Neuron (in vitro differentiated cells): ENCODE data around the gene PAX5.

Experiments used
- H2AFZ ChIP-seq: one replicate; pipeline ENCODE4 v1.6.1; 2013; ENCODE audit warnings: low read depth, mild to moderate bottlenecking, inconsistent platforms, low read length, moderate library complexity
- H3K27me3 ChIP-seq: one replicate; pipeline ENCODE4 v1.6.1; 2013; ENCODE audit warnings: low read length; ENCODE audit not compliant: insufficient read depth
- H3K36me3 ChIP-seq: one replicate; pipeline ENCODE4 v1.6.1; 2013; ENCODE audit warnings: low read length; ENCODE audit not compliant: insufficient read depth
- H3K4me1 ChIP-seq: one replicate; pipeline ENCODE4 v1.6.1; 2013; ENCODE audit warnings: low read length; ENCODE audit not compliant: insufficient read depth
- H3K4me3 ChIP-seq: 2 replicates; pipeline ENCODE4 v1.5.1; 2013; ENCODE audit warnings: mild to moderate bottlenecking, low read length, moderate library complexity
- H3K9me3 ChIP-seq: one replicate; pipeline ENCODE4 v1.6.1; 2013; ENCODE audit warnings: low read length

Gene PAX5

GRCh38 chr9:36898431-36899020 lies 135.5 kb downstream of the PAX5 start:
- no peaks in the 10 kb centered on the region for H3K4me1 ChIP-seq
- no peak overlapping the region for H3K4me3 ChIP-seq
- H2AFZ ChIP-seq = no peak overlapping the region
- no peaks in the 10 kb centered on the region for H3K9me3 ChIP-seq
- no peaks in the 10 kb centered on the region for H3K27me3 ChIP-seq
- no peaks in the 10 kb centered on the region for H3K36me3 ChIP-seq

DNA sequence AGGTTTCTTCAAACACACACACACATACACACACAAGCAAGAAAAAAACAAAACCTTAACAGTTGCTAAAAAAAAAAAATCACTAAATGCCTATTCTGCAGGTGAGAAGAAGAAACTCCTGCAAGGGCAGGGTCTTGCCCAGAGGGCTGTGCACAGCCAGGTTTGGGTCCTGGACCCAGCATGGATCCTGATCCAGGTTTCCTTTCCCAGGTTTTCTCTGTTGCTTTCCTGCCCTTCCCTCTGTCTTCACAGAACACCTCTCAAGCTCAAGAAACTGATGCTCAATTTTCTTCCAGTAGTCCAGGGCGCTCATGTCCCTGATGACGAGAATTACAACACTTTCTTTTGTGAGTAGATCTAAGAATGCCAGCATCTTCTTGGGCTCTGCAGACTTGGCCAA lies 136.6 kb downstream of the PAX5 start:
- no peak overlapping the region for H3K4me3 ChIP-seq
- no peak overlapping the region for H2AFZ ChIP-seq
- no peaks in the 10 kb centered on the region for H3K9me3 ChIP-seq
- no peaks in the 10 kb centered on the region for H3K4me1 ChIP-seq
- no peaks in the 10 kb centered on the region for H3K27me3 ChIP-seq
- H3K36me3 ChIP-seq = no peaks in the 10 kb centered on the region

- H3K4me1 ChIP-seq = no peaks in the 10 kb centered on the region
- H3K4me3 ChIP-seq = no peak overlapping the region
- no peaks in the 10 kb centered on the region for H3K36me3 ChIP-seq
- no peaks in the 10 kb centered on the region for H3K9me3 ChIP-seq
- no peaks in the 10 kb centered on the region for H3K27me3 ChIP-seq
- no peak overlapping the region for H2AFZ ChIP-seq
Observed at GRCh38 chr9:36897019-36897418, 137.0 kb downstream of the PAX5 start.

- Histone ChIP-seq H3K27me3 (no peaks in the 10 kb centered on the region), H3K4me3 (no peak overlapping the region), H3K36me3 (no peaks in the 10 kb centered on the region), H3K4me1 (no peaks in the 10 kb centered on the region), H3K9me3 (no peaks in the 10 kb centered on the region), H2AFZ (no peak overlapping the region)
Observed at GRCh38 chr9:36896296-36896695, 137.8 kb downstream of the PAX5 start.

DNA sequence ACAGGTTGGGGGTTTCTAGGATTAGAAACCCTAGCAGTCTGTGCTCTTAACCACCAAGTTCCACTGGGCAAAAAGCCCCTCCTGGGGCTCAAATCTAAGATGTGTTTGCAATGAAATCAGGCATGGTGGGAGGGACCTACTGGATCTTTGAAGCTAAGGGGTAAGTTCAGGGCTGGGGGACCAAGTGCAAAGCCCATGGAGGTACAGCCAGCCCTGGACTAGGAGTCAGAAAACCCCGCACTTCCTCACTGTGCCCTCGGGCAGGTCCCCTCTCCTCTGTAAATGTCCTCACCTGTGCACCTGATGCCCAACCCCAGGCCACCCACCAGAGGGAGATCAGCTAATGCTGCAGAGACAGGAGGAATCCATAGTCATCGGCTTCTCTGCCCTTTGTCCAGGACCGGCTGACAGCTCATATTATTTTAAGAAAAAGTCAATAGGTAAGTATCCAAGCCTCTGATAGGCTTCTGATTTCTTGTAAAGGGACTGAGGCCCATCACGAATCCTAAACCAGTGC lies 138.3 kb downstream of the PAX5 start:
- no peak overlapping the region for H3K4me3 ChIP-seq
- no peaks in the 10 kb centered on the region for H3K4me1 ChIP-seq
- H2AFZ ChIP-seq = no peak overlapping the region
- no peaks in the 10 kb centered on the region for H3K36me3 ChIP-seq
- H3K27me3 ChIP-seq = no peaks in the 10 kb centered on the region
- H3K9me3 ChIP-seq = no peaks in the 10 kb centered on the region

GRCh38 chr9:36894695-36895310 lies 139.3 kb downstream of the PAX5 start:
- H3K36me3 ChIP-seq = no peaks in the 10 kb centered on the region
- H2AFZ ChIP-seq = no peak overlapping the region
- H3K4me3 ChIP-seq = no peak overlapping the region
- H3K27me3 ChIP-seq = no peaks in the 10 kb centered on the region
- no peaks in the 10 kb centered on the region for H3K9me3 ChIP-seq
- H3K4me1 ChIP-seq = no peaks in the 10 kb centered on the region

GRCh38 chr9:36893911-36894310 lies 140.2 kb downstream of the PAX5 start:
- H3K36me3 ChIP-seq = no peaks in the 10 kb centered on the region
- no peaks in the 10 kb centered on the region for H3K27me3 ChIP-seq
- no peaks in the 10 kb centered on the region for H3K4me1 ChIP-seq

DNA sequence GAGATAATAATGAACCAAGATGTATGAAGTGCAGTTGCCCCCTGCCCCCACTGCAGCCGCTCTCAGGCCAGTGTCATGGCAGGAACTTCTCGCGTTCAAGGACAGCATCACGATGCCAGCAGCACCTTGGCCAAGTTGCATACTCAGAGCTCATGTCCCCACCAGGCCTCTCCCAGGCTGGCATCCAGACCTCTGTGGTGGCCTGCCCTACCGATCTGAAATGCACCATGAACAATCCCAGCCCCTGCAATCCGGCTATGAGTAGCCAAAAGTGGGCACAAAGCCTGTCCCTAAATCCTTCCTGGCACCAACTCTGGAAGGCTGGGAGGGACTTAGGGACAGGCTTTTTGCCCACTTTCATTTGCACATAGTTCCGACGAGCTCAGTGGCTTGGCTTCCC lies 140.9 kb downstream of the PAX5 start:
- Histone ChIP-seq H3K9me3 (no peaks in the 10 kb centered on the region), H3K36me3 (no peaks in the 10 kb centered on the region), H2AFZ (no peak overlapping the region), H3K4me3 (no peak overlapping the region), H3K27me3 (no peaks in the 10 kb centered on the region), H3K4me1 (no peaks in the 10 kb centered on the region)

More at GRCh38 chr9:36893911-36894310, 140.2 kb downstream of the PAX5 start:
- H3K9me3 ChIP-seq = no peaks in the 10 kb centered on the region
- no peak overlapping the region for H2AFZ ChIP-seq
- no peak overlapping the region for H3K4me3 ChIP-seq

GRCh38 chr9:36892279-36892678 lies 141.8 kb downstream of the PAX5 start:
- no peaks in the 10 kb centered on the region for H3K27me3 ChIP-seq
- H3K4me3 ChIP-seq = no peak overlapping the region
- H2AFZ ChIP-seq = no peak overlapping the region
- H3K9me3 ChIP-seq = no peaks in the 10 kb centered on the region
- no peaks in the 10 kb centered on the region for H3K36me3 ChIP-seq
- H3K4me1 ChIP-seq = no peaks in the 10 kb centered on the region

DNA sequence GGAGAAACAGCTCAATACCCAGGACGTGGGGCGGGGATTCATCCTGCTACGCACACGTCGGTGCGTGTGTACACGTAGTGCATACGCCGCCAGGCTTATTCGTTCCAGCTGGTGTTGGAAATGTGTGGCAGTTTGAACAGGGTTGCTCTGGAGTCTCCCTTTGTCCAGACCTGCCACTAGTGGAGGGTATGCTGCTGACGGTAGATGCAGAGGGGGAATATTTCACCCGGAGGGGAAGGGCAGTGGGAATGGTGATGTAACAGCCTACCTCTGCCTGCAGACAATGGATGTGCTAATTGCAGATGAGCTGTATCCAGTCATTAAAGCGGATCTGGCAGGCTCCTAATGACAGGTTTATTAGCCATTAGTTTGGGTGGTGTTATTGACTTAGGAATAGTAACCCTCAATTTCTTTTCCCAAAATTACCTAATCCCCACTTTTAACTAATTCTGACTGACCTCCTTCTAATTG lies 142.7 kb downstream of the PAX5 start:
- H2AFZ ChIP-seq = no peak overlapping the region
- H3K27me3 ChIP-seq = no peaks in the 10 kb centered on the region
- H3K4me3 ChIP-seq = no peak overlapping the region
- no peaks in the 10 kb centered on the region for H3K9me3 ChIP-seq
- no peaks in the 10 kb centered on the region for H3K36me3 ChIP-seq
- H3K4me1 ChIP-seq = peaks cover under 1% of the 10 kb centered on the region

DNA sequence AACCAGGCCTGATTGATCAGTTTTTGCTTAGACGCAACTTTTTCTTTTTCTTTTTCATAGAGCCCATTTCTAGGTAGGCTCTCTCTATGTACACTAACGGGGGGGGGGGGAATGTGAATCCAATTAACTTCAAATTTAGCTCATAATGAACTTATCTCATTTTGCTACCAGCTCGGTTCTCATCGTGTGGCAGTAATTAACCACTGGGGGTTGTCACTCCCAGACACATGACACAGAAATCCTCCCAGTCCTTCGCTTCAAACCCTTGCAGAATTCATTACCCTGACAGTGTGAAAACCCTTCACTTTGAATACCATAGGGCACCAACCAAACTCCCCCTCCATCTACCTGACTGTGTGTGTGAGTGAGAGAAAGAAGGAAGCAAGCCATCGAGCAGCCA lies 144.2 kb downstream of the PAX5 start:
- H3K4me1 ChIP-seq = peaks cover 3% of the 10 kb centered on the region
- H3K36me3 ChIP-seq = no peaks in the 10 kb centered on the region
- H3K27me3 ChIP-seq = no peaks in the 10 kb centered on the region
- H3K9me3 ChIP-seq = no peaks in the 10 kb centered on the region
- no peak overlapping the region for H3K4me3 ChIP-seq
- no peak overlapping the region for H2AFZ ChIP-seq

GRCh38 chr9:36888551-36888950 lies 145.5 kb downstream of the PAX5 start:
- no peaks in the 10 kb centered on the region for H3K36me3 ChIP-seq
- no peaks in the 10 kb centered on the region for H3K27me3 ChIP-seq

GRCh38 chr9:36884721-36885120 lies 149.3 kb downstream of the PAX5 start:
- H3K4me3 ChIP-seq = no peak overlapping the region
- H3K27me3 ChIP-seq = no peaks in the 10 kb centered on the region
- no peaks in the 10 kb centered on the region for H3K36me3 ChIP-seq
- peaks cover 6% of the 10 kb centered on the region for H3K4me1 ChIP-seq
- no peaks in the 10 kb centered on the region for H3K9me3 ChIP-seq
- H2AFZ ChIP-seq = no peak overlapping the region

More at GRCh38 chr9:36888551-36888950, 145.5 kb downstream of the PAX5 start:
- H2AFZ ChIP-seq = no peak overlapping the region
- H3K4me1 ChIP-seq = peaks cover 3% of the 10 kb centered on the region
- no peak overlapping the region for H3K4me3 ChIP-seq
- H3K9me3 ChIP-seq = no peaks in the 10 kb centered on the region
